Ectodermal cell (in vitro differentiated cells): ENCODE measurements around the gene TXNDC16.

Experiments used
- H3K27ac ChIP-seq: 2 replicates; pipeline ENCODE4 v1.7.0; 2013; ENCODE audit warnings: mild to moderate bottlenecking, low read depth, low read length; ENCODE audit not compliant: insufficient read depth, poor library complexity, severe bottlenecking
- H3K27me3 ChIP-seq: 2 replicates; pipeline ENCODE4 v1.7.0; 2013; ENCODE audit warnings: mild to moderate bottlenecking, low read length; ENCODE audit not compliant: insufficient read depth, control insufficient read depth, poor library complexity, severe bottlenecking
- H3K36me3 ChIP-seq: one replicate; pipeline ENCODE4 v1.7.0; 2013; ENCODE audit warnings: low read length; ENCODE audit not compliant: control insufficient read depth, insufficient read depth
- H3K4me1 ChIP-seq: one replicate; pipeline ENCODE4 v1.7.0; 2013; ENCODE audit warnings: low read length; ENCODE audit not compliant: control insufficient read depth, insufficient read depth
- H3K4me3 ChIP-seq: 2 replicates; pipeline ENCODE4 v1.7.0; 2013; ENCODE audit warnings: low read depth, low read length, control low read depth; ENCODE audit not compliant: insufficient read depth
- H3K9me3 ChIP-seq: 2 replicates; pipeline ENCODE4 v1.7.0; 2013; ENCODE audit warnings: mild to moderate bottlenecking, low read length, moderate library complexity; ENCODE audit not compliant: control insufficient read depth
- WGBS, 2 experiments: methylation state at CpG; one replicate each; pipeline ENCODE4 v1.1.7; 2013; ENCODE audit warnings: missing lambda C conversion rate in 2 of 2; 5-methylcytosine and 5-hydroxymethylcytosine counted together

The TXNDC16 gene

GRCh38 chr14:52457411-52457810, 94.9 kb downstream of the TXNDC16 start:
- H3K4me1 ChIP-seq = no peaks in the 10 kb centered on the region
- no peak overlapping the region for H3K27ac ChIP-seq
- peaks cover 3% of the 10 kb centered on the region for H3K36me3 ChIP-seq
- no peak overlapping the region for H3K4me3 ChIP-seq
- no peaks in the 10 kb centered on the region for H3K9me3 ChIP-seq
- no peaks in the 10 kb centered on the region for H3K27me3 ChIP-seq

- Histone ChIP-seq H3K9me3 (no peaks in the 10 kb centered on the region), H3K4me1 (no peaks in the 10 kb centered on the region), H3K27ac (no peak overlapping the region), H3K36me3 (no peaks in the 10 kb centered on the region), H3K27me3 (no peaks in the 10 kb centered on the region), H3K4me3 (no peak overlapping the region)
- WGBS, 2 experiments = 91 to 97% methylated on average over 2 of the region's 3 CpGs
Observed at GRCh38 chr14:52455291-52456088, 96.8 kb downstream of the TXNDC16 start.

GRCh38 chr14:52447236-52447635, 105.1 kb downstream of the TXNDC16 start:
- Histone ChIP-seq H3K27me3 (no peaks in the 10 kb centered on the region), H3K4me1 (no peaks in the 10 kb centered on the region), H3K4me3 (no peak overlapping the region), H3K27ac (no peak overlapping the region), H3K9me3 (no peaks in the 10 kb centered on the region), H3K36me3 (no peaks in the 10 kb centered on the region)
- WGBS, 2 experiments = 93 to 100% methylated on average over 3 of the region's 3 CpGs

GRCh38 chr14:52446355-52446754, 106.0 kb downstream of the TXNDC16 start:
- no peaks in the 10 kb centered on the region for H3K4me1 ChIP-seq
- no peak overlapping the region for H3K27ac ChIP-seq

GRCh38 chr14:52443506-52443905, 108.8 kb downstream of the TXNDC16 start:
- H3K4me3 ChIP-seq = no peak overlapping the region
- no peaks in the 10 kb centered on the region for H3K4me1 ChIP-seq
- H3K36me3 ChIP-seq = no peaks in the 10 kb centered on the region
- no peak overlapping the region for H3K27ac ChIP-seq
- H3K9me3 ChIP-seq = no peaks in the 10 kb centered on the region
- no peaks in the 10 kb centered on the region for H3K27me3 ChIP-seq

More at GRCh38 chr14:52446355-52446754, 106.0 kb downstream of the TXNDC16 start:
- no peaks in the 10 kb centered on the region for H3K9me3 ChIP-seq
- no peaks in the 10 kb centered on the region for H3K27me3 ChIP-seq
- no peaks in the 10 kb centered on the region for H3K36me3 ChIP-seq
- H3K4me3 ChIP-seq = no peak overlapping the region

- Histone ChIP-seq H3K27ac (no peak overlapping the region), H3K4me1 (no peaks in the 10 kb centered on the region), H3K4me3 (no peak overlapping the region), H3K36me3 (no peaks in the 10 kb centered on the region), H3K9me3 (no peaks in the 10 kb centered on the region), H3K27me3 (no peaks in the 10 kb centered on the region)
- 71 to 96% methylated on average over 1 of the region's 1 CpG for WGBS, 2 experiments
Observed at GRCh38 chr14:52442602-52443001, 109.7 kb downstream of the TXNDC16 start.

- H3K27me3 ChIP-seq = no peaks in the 10 kb centered on the region
- H3K36me3 ChIP-seq = no peaks in the 10 kb centered on the region
- H3K27ac ChIP-seq = no peak overlapping the region
- H3K9me3 ChIP-seq = no peaks in the 10 kb centered on the region
- no peak overlapping the region for H3K4me3 ChIP-seq
- WGBS, 2 experiments = 93% methylated on average over 4 of the region's 4 CpGs
- no peaks in the 10 kb centered on the region for H3K4me1 ChIP-seq
Observed at GRCh38 chr14:52442166-52442565, 110.1 kb downstream of the TXNDC16 start.

GRCh38 chr14:52439476-52439875, 112.8 kb downstream of the TXNDC16 start:
- 94 to 99% methylated on average over 4 of the region's 4 CpGs for WGBS, 2 experiments
- no peaks in the 10 kb centered on the region for H3K4me1 ChIP-seq

GRCh38 chr14:52434955-52435354, 117.3 kb downstream of the TXNDC16 start:
- Histone ChIP-seq H3K4me3 (no peak overlapping the region), H3K9me3 (no peaks in the 10 kb centered on the region), H3K27ac (no peak overlapping the region), H3K27me3 (no peaks in the 10 kb centered on the region), H3K4me1 (no peaks in the 10 kb centered on the region), H3K36me3 (no peaks in the 10 kb centered on the region)
- WGBS, 2 experiments = 88 to 100% methylated on average over 1 of the region's 1 CpG

More at GRCh38 chr14:52439476-52439875, 112.8 kb downstream of the TXNDC16 start:
- Histone ChIP-seq H3K27me3 (no peaks in the 10 kb centered on the region), H3K27ac (no peak overlapping the region), H3K36me3 (no peaks in the 10 kb centered on the region), H3K4me3 (no peak overlapping the region), H3K9me3 (no peaks in the 10 kb centered on the region)

- Histone ChIP-seq H3K4me3 (no peak overlapping the region), H3K27ac (no peak overlapping the region), H3K27me3 (no peaks in the 10 kb centered on the region), H3K36me3 (no peaks in the 10 kb centered on the region), H3K9me3 (no peaks in the 10 kb centered on the region), H3K4me1 (peaks cover 8% of the 10 kb centered on the region)
- WGBS, 2 experiments = 86 to 95% methylated on average over 2 of the region's 2 CpGs
Observed at GRCh38 chr14:52430474-52430873, 121.8 kb downstream of the TXNDC16 start.
